Measurements from ENCODE around the gene FRY.

DNA sequence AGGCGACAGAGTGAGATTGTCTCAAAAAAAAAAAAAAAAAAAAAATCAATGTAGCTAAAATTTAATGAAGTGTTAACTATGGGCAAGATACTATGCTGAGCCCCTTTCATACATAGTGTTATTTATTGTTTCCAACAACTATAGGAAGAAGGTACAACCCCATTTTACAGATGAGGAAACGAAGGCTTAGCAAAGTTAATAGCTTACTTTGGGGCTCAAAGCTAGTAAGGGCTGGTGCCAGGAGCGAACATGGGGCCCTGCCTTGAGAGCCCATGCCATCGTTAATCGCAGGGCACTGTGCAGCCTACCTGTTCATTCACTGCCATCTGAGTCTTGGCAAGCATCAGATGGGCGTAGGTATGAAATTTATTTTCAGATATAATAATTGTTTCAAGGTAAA is 1.9 kb upstream of the FRY start:
- no peak for TF ChIP-seq POLR2A (IDR thresholded peaks at IDR 0.05)
- TF ChIP-seq, protein P1, sequence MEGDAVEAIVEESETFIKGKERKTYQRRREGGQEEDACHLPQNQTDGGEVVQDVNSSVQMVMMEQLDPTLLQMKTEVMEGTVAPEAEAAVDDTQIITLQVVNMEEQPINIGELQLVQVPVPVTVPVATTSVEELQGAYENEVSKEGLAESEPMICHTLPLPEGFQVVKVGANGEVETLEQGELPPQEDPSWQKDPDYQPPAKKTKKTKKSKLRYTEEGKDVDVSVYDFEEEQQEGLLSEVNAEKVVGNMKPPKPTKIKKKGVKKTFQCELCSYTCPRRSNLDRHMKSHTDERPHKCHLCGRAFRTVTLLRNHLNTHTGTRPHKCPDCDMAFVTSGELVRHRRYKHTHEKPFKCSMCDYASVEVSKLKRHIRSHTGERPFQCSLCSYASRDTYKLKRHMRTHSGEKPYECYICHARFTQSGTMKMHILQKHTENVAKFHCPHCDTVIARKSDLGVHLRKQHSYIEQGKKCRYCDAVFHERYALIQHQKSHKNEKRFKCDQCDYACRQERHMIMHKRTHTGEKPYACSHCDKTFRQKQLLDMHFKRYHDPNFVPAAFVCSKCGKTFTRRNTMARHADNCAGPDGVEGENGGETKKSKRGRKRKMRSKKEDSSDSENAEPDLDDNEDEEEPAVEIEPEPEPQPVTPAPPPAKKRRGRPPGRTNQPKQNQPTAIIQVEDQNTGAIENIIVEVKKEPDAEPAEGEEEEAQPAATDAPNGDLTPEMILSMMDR (IDR thresholded peaks at IDR 0.05), result no peak

Data from heart left ventricle (tissue), 13 donors.